ENCODE data around the gene USP34. TPM values are rescaled to one million over a fixed set of nuclear protein-coding genes. Genes with fewer than 3 reads are reported as not detected.

The USP34 gene
- total and polyA plus RNA-seq, 4 donors = 13.4 to 82.7 (median 51.1) TPM

- whole genome bisulfite sequencing = 40% methylated on average over 4 of the region's 4 CpGs
- no peak for DNase-seq (ENCODE audit: low spot score)
These were observed 114.5 kb downstream of the USP34 start for GRCh38 chr2:61356261-61356957.

More at GRCh38 chr2:61356261-61356957, 114.5 kb downstream of the USP34 start:
- TF ChIP-seq CTCF (IDR thresholded peaks at IDR 0.05; ENCODE audit: low read depth, low read length, missing input control) = no peak
- peak; percentile 14 for TF ChIP-seq TAF1 (conservative IDR thresholded peaks at IDR 0.05)
- TF ChIP-seq FOXA1 (IDR thresholded peaks at IDR 0.05) = no peak
- peak; percentile 44 for TF ChIP-seq YY1 (IDR thresholded peaks at IDR 0.05)
- peak; percentile 77 to 90 for TF ChIP-seq RXRA (IDR thresholded peaks at IDR 0.05)
- peak; percentile 80 for TF ChIP-seq NR2F2 (IDR thresholded peaks at IDR 0.05)
- TF ChIP-seq EGR1 (IDR thresholded peaks at IDR 0.05; ENCODE audit: low read depth in 2 of 2) = no peak
- TF ChIP-seq GABPA (IDR thresholded peaks at IDR 0.05 in 1 of 2, conservative IDR thresholded peaks at IDR 0.05 in 1 of 2) = no peak
- peak; percentile 58 for TF ChIP-seq ATF3 (IDR thresholded peaks at IDR 0.05)
- peak; percentile 8 for TF ChIP-seq MAX (IDR thresholded peaks at IDR 0.05)
- peak in 1 of 2 donors; percentile 19 for TF ChIP-seq RAD21 (IDR thresholded peaks at IDR 0.05)
- TF ChIP-seq ZBTB33 (IDR thresholded peaks at IDR 0.05) = peak; percentile 32
- peak; percentile 42 for TF ChIP-seq FOXA2 (IDR thresholded peaks at IDR 0.05)
- TF ChIP-seq JUND (IDR thresholded peaks at IDR 0.05) = peak; percentile 56 to 88
- peak; percentile 22 for TF ChIP-seq HNF4G (IDR thresholded peaks at IDR 0.05)
- peak; percentile 26 for TF ChIP-seq REST (IDR thresholded peaks at IDR 0.05)
- peak; percentile 95 for TF ChIP-seq SP1 (IDR thresholded peaks at IDR 0.05)
- peak; percentile 79 to 90 for TF ChIP-seq HNF4A (conservative IDR thresholded peaks at IDR 0.05)
- H3K27me3 ChIP-seq (ENCODE audit: control insufficient read depth in 4 of 4, insufficient read depth in 4 of 4, low read length in 3 of 4) = no peaks in the 10 kb centered on the region
- H3K4me3 ChIP-seq (ENCODE audit: low read depth in 1 of 3, low read length in 3 of 3) = no peak overlapping the region
- peak overlapping the region in 1 of 2 donors; percentile 65 for H3K9ac ChIP-seq (ENCODE audit: low read depth in 1 of 2, low read length in 2 of 2)
- H3K9me3 ChIP-seq (ENCODE audit: control insufficient read depth in 4 of 4, low read length in 3 of 4) = peaks cover 0 to 2% (median 0%) of the 10 kb centered on the region in 4 donors
- peaks cover 0 to 3% (median 0%) of the 10 kb centered on the region in 4 donors for H3K36me3 ChIP-seq (ENCODE audit: control insufficient read depth in 4 of 4, insufficient read depth in 3 of 4, low read depth in 1 of 4, low read length in 3 of 4)
- H3K27ac ChIP-seq (ENCODE audit: low read depth in 1 of 2, low read length in 2 of 2) = peak overlapping the region; percentile 55 to 84
- H3K4me1 ChIP-seq (ENCODE audit: control insufficient read depth in 4 of 4, insufficient read depth in 4 of 4, low read length in 3 of 4) = peaks cover 8 to 17% (median 12%) of the 10 kb centered on the region in 4 donors

All from liver (tissue), 9 donors.